Upper lobe of left lung (tissue), 6 donors: ENCODE measurements around the gene ADAM12. TPM values are rescaled to one million over a fixed set of nuclear protein-coding genes. Genes with fewer than 3 reads are reported as not detected.

ENCODE experiments used
- ATAC-seq, 2 donors: fragments of 200-7000 bp; cut with Tn5 transposase; one replicate each; pipeline ENCODE4 v1.9.1; 2022; ENCODE audit warnings: mild to moderate bottlenecking in 2 of 2, moderate library complexity in 2 of 2; ENCODE audit not compliant: low FRiP score in 2 of 2
- DNase-seq, 2 donors: peaks; one replicate each; pipeline ENCODE4 v3.0.0-alpha.2; 2019 to 2020
- H3K27ac ChIP-seq, 4 donors: fragments of 200-600 bp; sonication (generic); one replicate each; pipeline ENCODE4 v1.5.1; 2016 to 2019
- H3K27me3 ChIP-seq, 4 donors: fragments of 200-600 bp; sonication (generic); one replicate each; pipeline ENCODE4 v1.5.1; 2017 to 2019
- H3K36me3 ChIP-seq, 4 donors: fragments of 200-600 bp; sonication (generic); one replicate each; pipeline ENCODE4 v1.5.1; 2016 to 2019
- H3K4me1 ChIP-seq, 4 donors: fragments of 200-600 bp; sonication (generic); one replicate each; pipeline ENCODE4 v1.5.1; 2018 to 2019
- H3K4me3 ChIP-seq, 4 donors: fragments of 200-600 bp; sonication (generic); one replicate each; pipeline ENCODE4 v1.5.1; 2017 to 2019; ENCODE audit warnings: mild to moderate bottlenecking in 2 of 4, moderate library complexity in 1 of 4
- H3K9me3 ChIP-seq, 4 donors: fragments of 200-600 bp; sonication (generic); one replicate each; pipeline ENCODE4 v1.5.1; 2018 to 2019
- CTCF ChIP-seq, 6 experiments: fragments of 450-650 bp in 4 of 6; fragments of 200-600 bp in 2 of 6; sonication (generic) in 2 of 6; IDR thresholded peaks; one replicate each; pipeline ENCODE4 v1.5.1; 2016 to 2019; ENCODE audit warnings: antibody characterized with exemption in 6 of 6
- EP300 ChIP-seq, 4 donors: sonication (generic); formaldehyde crosslinking; IDR thresholded peaks; one replicate each; pipeline ENCODE4 v1.5.1; 2017; ENCODE audit warnings: antibody characterized with exemption in 4 of 4, control low read depth in 2 of 4
- POLR2A ChIP-seq, 4 donors: fragments of 450-650 bp; IDR thresholded peaks; one replicate each; pipeline ENCODE4 v1.5.1; 2016 to 2017; ENCODE audit warnings: antibody characterized with exemption in 4 of 4, mild to moderate bottlenecking in 2 of 4
- POLR2AphosphoS5 ChIP-seq, 2 donors: sonication (generic); formaldehyde crosslinking; IDR thresholded peaks; one replicate each; pipeline ENCODE4 v1.5.1; 2017; ENCODE audit warnings: antibody characterized with exemption in 2 of 2
- WGBS, 2 donors: methylation state at CpG; one replicate each; pipeline ENCODE4 v1.1.5; 2017 to 2018; 5-methylcytosine and 5-hydroxymethylcytosine counted together
- total RNA-seq, 6 donors: library from RNA; depleted of rRNA in 4 of 6; stranded (reverse); fragments of >200 nt in 4 of 6; gene quantifications; one replicate each; pipeline versions ENCODE4 v1.1.0 to v1.2.1, GENCODE V29; 2016 to 2021
- donor health status: DM: no; HTN: no; CAD: no; lungs with moderate emphysema.
- donor health status: DM: no; HTN: yes; CAD: no; lungs with severe emphysema.

Gene ADAM12
- total RNA-seq, 6 donors from 2014 or later: 0.44 to 3.7 (median 0.82) TPM

DNA sequence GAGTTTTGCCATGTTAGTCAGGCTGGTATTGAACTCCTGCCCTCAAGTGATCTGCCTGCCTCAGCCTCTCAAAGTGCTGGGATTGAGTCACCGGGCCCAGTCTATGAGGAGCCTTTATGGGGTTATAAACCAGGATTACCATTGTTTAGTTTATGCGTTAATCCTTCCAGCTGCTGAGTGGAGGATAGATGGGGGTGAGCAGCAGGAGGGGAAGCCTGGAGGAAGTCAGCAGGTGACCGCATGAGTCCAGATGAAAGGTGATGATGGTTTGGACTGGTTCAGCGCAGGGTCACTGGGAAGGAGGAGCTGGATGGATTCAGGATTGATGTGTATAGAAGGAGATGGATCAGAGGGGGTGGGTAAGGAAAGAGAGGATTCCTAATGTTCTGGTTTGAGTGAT is 197.1 kb downstream of the ADAM12 start:
- H3K27ac ChIP-seq: no peak overlapping the region
- DNase-seq: no peak
- ATAC-seq: no peak
- no peak for TF ChIP-seq POLR2A (IDR thresholded peaks at IDR 0.05)
- no peak for TF ChIP-seq CTCF (IDR thresholded peaks at IDR 0.05)
- TF ChIP-seq POLR2AphosphoS5 (IDR thresholded peaks at IDR 0.05): no peak
- no peak for TF ChIP-seq EP300 (IDR thresholded peaks at IDR 0.05)
- H3K36me3 ChIP-seq: no peaks in the 10 kb centered on the region
- WGBS, 2 donors: 82% methylated on average over 4 of the region's 4 CpGs
- H3K27me3 ChIP-seq: no peaks in the 10 kb centered on the region
- H3K4me1 ChIP-seq: no peaks in the 10 kb centered on the region
- H3K9me3 ChIP-seq: no peaks in the 10 kb centered on the region
- H3K4me3 ChIP-seq: no peak overlapping the region

DNA sequence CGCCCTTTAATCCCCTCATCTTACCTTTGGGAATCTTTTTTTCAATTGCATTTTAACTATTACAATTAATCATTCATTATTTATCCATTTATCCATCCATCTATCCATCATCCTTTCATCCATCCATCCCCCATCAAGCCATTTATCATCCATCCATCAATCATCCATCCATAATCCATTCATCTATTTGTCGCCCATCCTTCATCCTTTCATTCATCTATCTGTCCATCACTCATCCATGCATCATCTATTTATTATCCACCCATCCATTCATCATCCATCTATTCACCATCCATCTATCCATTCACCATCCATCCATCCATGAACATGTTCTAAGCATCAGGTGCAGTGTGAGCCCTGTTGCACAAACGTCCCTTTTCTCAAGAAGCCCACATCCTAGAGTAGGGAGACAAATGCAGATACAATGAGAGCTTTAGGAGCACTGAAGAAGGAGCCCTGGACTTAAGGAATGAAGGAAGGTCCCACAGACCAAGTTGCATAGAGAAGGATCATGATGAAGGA is 199.5 kb downstream of the ADAM12 start:
- Histone ChIP-seq H3K36me3 (no peaks in the 10 kb centered on the region), H3K4me3 (no peak overlapping the region), H3K27me3 (no peaks in the 10 kb centered on the region), H3K4me1 (no peaks in the 10 kb centered on the region), H3K9me3 (no peaks in the 10 kb centered on the region), H3K27ac (no peak overlapping the region)
- TF ChIP-seq POLR2AphosphoS5 (IDR thresholded peaks at IDR 0.05): no peak
- TF ChIP-seq POLR2A (IDR thresholded peaks at IDR 0.05): no peak
- TF ChIP-seq CTCF (IDR thresholded peaks at IDR 0.05): no peak
- no peak for TF ChIP-seq EP300 (IDR thresholded peaks at IDR 0.05)
- ATAC-seq: no peak
- no peak for DNase-seq
- WGBS, 2 donors: 74 to 80% methylated on average over 3 of the region's 3 CpGs

- Histone ChIP-seq H3K27ac (no peak overlapping the region), H3K9me3 (no peaks in the 10 kb centered on the region), H3K4me3 (no peak overlapping the region), H3K27me3 (no peaks in the 10 kb centered on the region), H3K4me1 (no peaks in the 10 kb centered on the region), H3K36me3 (no peaks in the 10 kb centered on the region)
- WGBS, 2 donors: 89 to 93% methylated on average over 5 of the region's 5 CpGs
- no peak for TF ChIP-seq CTCF (IDR thresholded peaks at IDR 0.05)
- no peak for TF ChIP-seq POLR2A (IDR thresholded peaks at IDR 0.05)
- no peak for TF ChIP-seq POLR2AphosphoS5 (IDR thresholded peaks at IDR 0.05)
- no peak for TF ChIP-seq EP300 (IDR thresholded peaks at IDR 0.05)
- ATAC-seq: no peak
- DNase-seq: no peak
Observed at GRCh38 chr10:126187399-126187798, 200.9 kb downstream of the ADAM12 start.

DNA sequence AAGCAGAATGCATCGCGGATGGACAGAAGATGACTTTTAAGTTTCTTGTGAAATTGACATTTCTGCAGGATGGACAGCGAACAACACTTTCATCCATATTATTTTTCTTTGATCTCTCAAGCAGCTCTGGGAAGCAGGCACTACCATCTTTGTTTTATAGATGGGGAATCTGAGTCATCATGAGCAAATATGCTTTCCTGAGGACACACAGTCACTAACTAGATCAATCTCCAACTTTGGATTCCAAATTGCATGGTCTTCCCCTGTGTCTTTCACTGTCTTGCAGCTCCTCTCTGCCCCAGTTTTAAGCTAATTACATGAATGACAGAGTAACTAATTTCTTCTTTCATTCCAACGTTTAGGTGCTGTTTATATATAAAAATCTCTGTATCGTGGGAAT is 201.5 kb downstream of the ADAM12 start:
- Histone ChIP-seq H3K9me3 (no peaks in the 10 kb centered on the region), H3K36me3 (no peaks in the 10 kb centered on the region), H3K4me1 (no peaks in the 10 kb centered on the region), H3K27me3 (no peaks in the 10 kb centered on the region), H3K4me3 (no peak overlapping the region), H3K27ac (no peak overlapping the region)
- no peak for TF ChIP-seq EP300 (IDR thresholded peaks at IDR 0.05)
- TF ChIP-seq POLR2A (IDR thresholded peaks at IDR 0.05): no peak
- TF ChIP-seq POLR2AphosphoS5 (IDR thresholded peaks at IDR 0.05): no peak
- TF ChIP-seq CTCF (IDR thresholded peaks at IDR 0.05): no peak
- DNase-seq: no peak
- ATAC-seq: no peak
- 85 to 86% methylated on average over 5 of the region's 5 CpGs for WGBS, 2 donors

GRCh38 chr10:126185676-126186447 is 202.4 kb downstream of the ADAM12 start:
- TF ChIP-seq POLR2AphosphoS5 (IDR thresholded peaks at IDR 0.05): no peak
- no peak for TF ChIP-seq CTCF (IDR thresholded peaks at IDR 0.05)
- TF ChIP-seq POLR2A (IDR thresholded peaks at IDR 0.05): no peak
- TF ChIP-seq EP300 (IDR thresholded peaks at IDR 0.05): no peak
- no peaks in the 10 kb centered on the region for H3K27me3 ChIP-seq
- H3K36me3 ChIP-seq: no peaks in the 10 kb centered on the region
- no peaks in the 10 kb centered on the region for H3K9me3 ChIP-seq
- H3K4me3 ChIP-seq: no peak overlapping the region
- WGBS, 2 donors: 87 to 91% methylated on average over 10 of the region's 10 CpGs
- DNase-seq (no peak), ATAC-seq (no peak)
- H3K27ac ChIP-seq: no peak overlapping the region
- H3K4me1 ChIP-seq: no peaks in the 10 kb centered on the region
